SK-N-MC (cell line): ENCODE results near the gene CSTF1.

Experiments used
- EZH2 ChIP-seq: fragments of 200-600 bp; sonication (generic); IDR thresholded peaks from one replicate; pipeline ENCODE4 v1.6.1; 2017; ENCODE audit warnings: antibody characterized with exemption
- FOXP2 ChIP-seq: optimal IDR thresholded peaks from 2 replicates; pipeline ENCODE3; 2011; ENCODE audit warnings: mild to moderate bottlenecking, moderate library complexity; ENCODE audit not compliant: insufficient read depth; ENCODE audit errors: extremely low read length, control extremely low read depth
- POLR2AphosphoS5 ChIP-seq: IDR thresholded peaks from 2 replicates; pipeline ENCODE4 v1.6.1; 2012; ENCODE audit warnings: mild to moderate bottlenecking, low read depth, low read length, borderline replicate concordance

- TF ChIP-seq EZH2 (no peak), POLR2AphosphoS5 (no peak), FOXP2 (no peak)
Measured at GRCh38 chr20:56443654-56444540, 51.5 kb downstream of the CSTF1 start.
